ENCODE measurements around the gene WDFY4.

WDFY4 gene

DNA sequence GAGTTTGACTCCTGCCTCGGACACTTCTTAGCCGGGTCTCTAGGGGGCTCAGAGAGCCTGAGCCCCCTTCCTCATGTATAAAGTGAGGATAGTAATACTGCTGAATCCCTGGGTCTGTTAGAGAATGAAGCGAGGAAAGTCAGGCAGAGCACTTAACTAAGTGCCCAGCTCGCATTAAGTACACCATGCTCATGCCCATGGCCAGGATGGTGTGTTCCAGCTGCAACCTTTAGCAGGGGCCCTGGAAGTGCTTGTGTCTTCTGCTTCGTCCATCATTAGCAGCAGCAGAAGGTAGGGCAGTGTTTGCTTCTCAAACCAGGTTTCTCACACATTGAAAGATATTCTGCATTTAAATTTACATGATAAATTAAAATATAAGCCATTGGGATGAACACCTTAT is 27.3 kb upstream of the WDFY4 start:
- no peak for TF ChIP-seq TAF1 (IDR thresholded peaks at IDR 0.05; ENCODE audit: borderline replicate concordance, insufficient read depth, low read length)
- TF ChIP-seq POLR2AphosphoS5 (IDR thresholded peaks at IDR 0.05; ENCODE audit: low read depth, low read length) = no peak
- TF ChIP-seq, protein P1, sequence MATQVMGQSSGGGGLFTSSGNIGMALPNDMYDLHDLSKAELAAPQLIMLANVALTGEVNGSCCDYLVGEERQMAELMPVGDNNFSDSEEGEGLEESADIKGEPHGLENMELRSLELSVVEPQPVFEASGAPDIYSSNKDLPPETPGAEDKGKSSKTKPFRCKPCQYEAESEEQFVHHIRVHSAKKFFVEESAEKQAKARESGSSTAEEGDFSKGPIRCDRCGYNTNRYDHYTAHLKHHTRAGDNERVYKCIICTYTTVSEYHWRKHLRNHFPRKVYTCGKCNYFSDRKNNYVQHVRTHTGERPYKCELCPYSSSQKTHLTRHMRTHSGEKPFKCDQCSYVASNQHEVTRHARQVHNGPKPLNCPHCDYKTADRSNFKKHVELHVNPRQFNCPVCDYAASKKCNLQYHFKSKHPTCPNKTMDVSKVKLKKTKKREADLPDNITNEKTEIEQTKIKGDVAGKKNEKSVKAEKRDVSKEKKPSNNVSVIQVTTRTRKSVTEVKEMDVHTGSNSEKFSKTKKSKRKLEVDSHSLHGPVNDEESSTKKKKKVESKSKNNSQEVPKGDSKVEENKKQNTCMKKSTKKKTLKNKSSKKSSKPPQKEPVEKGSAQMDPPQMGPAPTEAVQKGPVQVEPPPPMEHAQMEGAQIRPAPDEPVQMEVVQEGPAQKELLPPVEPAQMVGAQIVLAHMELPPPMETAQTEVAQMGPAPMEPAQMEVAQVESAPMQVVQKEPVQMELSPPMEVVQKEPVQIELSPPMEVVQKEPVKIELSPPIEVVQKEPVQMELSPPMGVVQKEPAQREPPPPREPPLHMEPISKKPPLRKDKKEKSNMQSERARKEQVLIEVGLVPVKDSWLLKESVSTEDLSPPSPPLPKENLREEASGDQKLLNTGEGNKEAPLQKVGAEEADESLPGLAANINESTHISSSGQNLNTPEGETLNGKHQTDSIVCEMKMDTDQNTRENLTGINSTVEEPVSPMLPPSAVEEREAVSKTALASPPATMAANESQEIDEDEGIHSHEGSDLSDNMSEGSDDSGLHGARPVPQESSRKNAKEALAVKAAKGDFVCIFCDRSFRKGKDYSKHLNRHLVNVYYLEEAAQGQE (IDR thresholded peaks at IDR 0.05; ENCODE audit: insufficient read depth in 1 of 2, low read depth in 2 of 2, low read length in 2 of 2) = no peak
- no peak for TF ChIP-seq FOXP2 (optimal IDR thresholded peaks at IDR 0.05; ENCODE audit: borderline replicate concordance, extremely low read depth, extremely low read length, insufficient read depth)
- no peak for TF ChIP-seq SIN3A (IDR thresholded peaks at IDR 0.05; ENCODE audit: borderline replicate concordance, insufficient read depth, low read length)

DNA sequence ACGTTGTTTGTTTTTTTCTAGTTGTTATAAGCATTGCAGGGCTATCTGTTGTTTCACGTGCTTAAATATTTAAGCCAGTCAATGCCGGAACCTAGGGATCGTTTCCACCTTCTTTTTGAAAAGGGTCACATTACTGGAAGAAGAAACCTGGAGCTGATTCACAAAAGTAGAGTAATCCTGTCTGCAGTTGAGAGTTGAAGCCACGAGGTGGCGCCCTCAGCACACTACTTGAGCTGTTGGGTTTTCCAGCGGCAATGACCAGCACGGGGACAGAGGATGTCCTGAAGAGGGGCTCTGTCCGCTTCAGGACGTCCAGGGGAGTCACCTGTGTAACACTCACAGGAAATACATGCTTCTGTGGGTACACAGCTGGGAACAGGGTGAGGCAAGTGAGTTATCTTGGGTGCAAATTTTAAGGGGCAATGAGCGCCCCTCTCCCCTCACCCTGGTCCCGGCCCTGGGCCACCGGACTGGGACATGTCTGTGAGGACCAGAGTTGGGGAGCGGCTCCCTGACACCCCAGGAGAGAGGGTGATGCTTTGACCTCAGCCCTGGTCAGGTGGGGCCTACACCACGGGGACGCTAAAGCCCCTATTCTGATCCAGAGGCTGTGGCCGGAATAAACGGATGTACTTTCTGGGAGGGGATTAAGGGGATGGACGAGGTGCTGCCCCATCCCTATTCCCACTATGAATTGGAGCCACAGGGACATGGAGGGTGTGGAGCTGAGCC is 26.3 kb upstream of the WDFY4 start:
- TF ChIP-seq FOXP2 (optimal IDR thresholded peaks at IDR 0.05; ENCODE audit: borderline replicate concordance, extremely low read depth, extremely low read length, insufficient read depth) (no peak), TAF1 (IDR thresholded peaks at IDR 0.05; ENCODE audit: borderline replicate concordance, insufficient read depth, low read length) (no peak), SIN3A (IDR thresholded peaks at IDR 0.05; ENCODE audit: borderline replicate concordance, insufficient read depth, low read length) (no peak), POLR2AphosphoS5 (IDR thresholded peaks at IDR 0.05; ENCODE audit: low read depth, low read length) (no peak)
- TF ChIP-seq, protein P1 (IDR thresholded peaks at IDR 0.05; ENCODE audit: insufficient read depth in 1 of 2, low read depth in 2 of 2, low read length in 2 of 2) = no peak

DNA sequence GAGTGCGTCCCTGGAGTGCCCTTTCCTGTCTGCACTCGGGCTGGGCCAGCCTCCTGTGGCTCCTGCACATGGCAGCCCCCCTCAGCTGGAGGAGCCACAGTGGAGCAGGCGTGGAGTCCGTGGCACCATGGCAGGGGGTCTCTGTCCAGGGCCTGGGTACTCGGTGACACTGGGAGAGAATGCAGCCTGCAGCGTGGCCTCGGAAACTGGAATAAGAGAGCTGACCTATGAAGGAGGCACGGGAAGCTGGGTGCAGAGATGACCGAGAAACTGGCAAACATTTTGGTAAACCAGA is 25.8 kb upstream of the WDFY4 start:
- no peak for TF ChIP-seq FOXP2 (optimal IDR thresholded peaks at IDR 0.05; ENCODE audit: borderline replicate concordance, extremely low read depth, extremely low read length, insufficient read depth)
- TF ChIP-seq, protein P1 (IDR thresholded peaks at IDR 0.05; ENCODE audit: insufficient read depth in 1 of 2, low read depth in 2 of 2, low read length in 2 of 2) = no peak
- no peak for TF ChIP-seq TAF1 (IDR thresholded peaks at IDR 0.05; ENCODE audit: borderline replicate concordance, insufficient read depth, low read length)
- no peak for TF ChIP-seq SIN3A (IDR thresholded peaks at IDR 0.05; ENCODE audit: borderline replicate concordance, insufficient read depth, low read length)
- TF ChIP-seq POLR2AphosphoS5 (IDR thresholded peaks at IDR 0.05; ENCODE audit: low read depth, low read length) = no peak

DNA sequence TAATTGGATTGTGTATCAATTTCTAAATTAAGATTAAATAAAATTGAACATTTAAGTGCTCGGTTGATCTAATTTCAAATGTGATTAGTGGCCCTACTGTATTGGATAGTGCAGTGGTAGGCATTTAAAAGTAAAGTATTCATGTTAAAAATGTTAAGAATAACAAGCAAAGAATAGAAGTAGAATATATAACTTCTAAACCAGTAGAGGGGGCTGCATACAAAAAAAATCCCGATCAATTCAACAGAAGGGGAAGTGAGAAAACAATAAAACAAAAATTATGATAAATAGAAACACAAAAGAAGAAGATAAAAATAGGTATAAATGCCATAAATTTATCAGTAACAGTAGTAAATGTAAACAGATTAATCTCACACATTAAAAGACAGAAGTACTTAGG is 24.9 kb upstream of the WDFY4 start:
- TF ChIP-seq SIN3A (IDR thresholded peaks at IDR 0.05; ENCODE audit: borderline replicate concordance, insufficient read depth, low read length) (no peak), POLR2AphosphoS5 (IDR thresholded peaks at IDR 0.05; ENCODE audit: low read depth, low read length) (no peak), FOXP2 (optimal IDR thresholded peaks at IDR 0.05; ENCODE audit: borderline replicate concordance, extremely low read depth, extremely low read length, insufficient read depth) (no peak), TAF1 (IDR thresholded peaks at IDR 0.05; ENCODE audit: borderline replicate concordance, insufficient read depth, low read length) (no peak)
- TF ChIP-seq, protein P1 (IDR thresholded peaks at IDR 0.05; ENCODE audit: insufficient read depth in 1 of 2, low read depth in 2 of 2, low read length in 2 of 2) = no peak
